ENCODE data around the gene ACTL9.

ACTL9 gene

DNA sequence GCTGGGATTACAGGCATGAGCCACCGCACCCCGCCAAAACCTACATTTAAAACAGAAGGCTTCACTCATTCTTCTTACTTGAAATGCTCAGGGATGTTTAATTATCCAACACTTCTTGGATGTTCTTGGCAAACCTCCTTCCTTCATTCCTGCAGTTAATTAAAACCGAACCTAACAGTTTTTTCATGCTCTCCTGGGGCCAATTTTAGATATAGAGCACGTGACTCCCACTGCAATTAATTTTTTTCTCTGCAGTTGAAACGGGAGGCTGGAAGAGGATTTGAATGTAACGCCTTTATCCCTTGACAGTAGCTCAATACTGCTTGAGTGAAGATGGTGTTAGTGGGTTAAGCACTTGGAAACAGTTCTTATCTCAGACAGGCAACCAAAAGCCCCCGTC lies 4.6 kb upstream of the ACTL9 start:
- H3K79me2 ChIP-seq (ENCODE audit: insufficient read depth, low read depth) = no peaks in the 10 kb centered on the region
- H3K9ac ChIP-seq = no peak overlapping the region
- H3K4me3 ChIP-seq (IDR thresholded peaks at IDR 0.05; ENCODE audit: insufficient read depth, low read depth, low read length) = no peak overlapping the region
- no peak overlapping the region for H3K4me2 ChIP-seq
- H2AFZ ChIP-seq (ENCODE audit: low read depth) = no peak overlapping the region
- no peaks in the 10 kb centered on the region; the same call in 1 of the 2 replicates for H3K27me3 ChIP-seq (ENCODE audit: insufficient read depth, low read depth)
- H4K20me1 ChIP-seq (ENCODE audit: insufficient read depth) = no peaks in the 10 kb centered on the region
- no peaks in the 10 kb centered on the region for H3K4me1 ChIP-seq (ENCODE audit: low read depth, poor library complexity, severe bottlenecking)
- H3K27ac ChIP-seq = no peak overlapping the region
- TF ChIP-seq, protein P1, sequence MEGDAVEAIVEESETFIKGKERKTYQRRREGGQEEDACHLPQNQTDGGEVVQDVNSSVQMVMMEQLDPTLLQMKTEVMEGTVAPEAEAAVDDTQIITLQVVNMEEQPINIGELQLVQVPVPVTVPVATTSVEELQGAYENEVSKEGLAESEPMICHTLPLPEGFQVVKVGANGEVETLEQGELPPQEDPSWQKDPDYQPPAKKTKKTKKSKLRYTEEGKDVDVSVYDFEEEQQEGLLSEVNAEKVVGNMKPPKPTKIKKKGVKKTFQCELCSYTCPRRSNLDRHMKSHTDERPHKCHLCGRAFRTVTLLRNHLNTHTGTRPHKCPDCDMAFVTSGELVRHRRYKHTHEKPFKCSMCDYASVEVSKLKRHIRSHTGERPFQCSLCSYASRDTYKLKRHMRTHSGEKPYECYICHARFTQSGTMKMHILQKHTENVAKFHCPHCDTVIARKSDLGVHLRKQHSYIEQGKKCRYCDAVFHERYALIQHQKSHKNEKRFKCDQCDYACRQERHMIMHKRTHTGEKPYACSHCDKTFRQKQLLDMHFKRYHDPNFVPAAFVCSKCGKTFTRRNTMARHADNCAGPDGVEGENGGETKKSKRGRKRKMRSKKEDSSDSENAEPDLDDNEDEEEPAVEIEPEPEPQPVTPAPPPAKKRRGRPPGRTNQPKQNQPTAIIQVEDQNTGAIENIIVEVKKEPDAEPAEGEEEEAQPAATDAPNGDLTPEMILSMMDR (conservative IDR thresholded peaks at IDR 0.05; ENCODE audit: low read depth, low read length) = no peak
- no peaks in the 10 kb centered on the region for H3K36me3 ChIP-seq (ENCODE audit: insufficient read depth)

GRCh38 chr19:8702350-8702749 lies 3.8 kb upstream of the ACTL9 start:
- Histone ChIP-seq H3K4me2 (no peak overlapping the region), H3K27me3 (ENCODE audit: insufficient read depth, low read depth) (no peaks in the 10 kb centered on the region; the same call in 1 of the 2 replicates), H3K79me2 (ENCODE audit: insufficient read depth, low read depth) (no peaks in the 10 kb centered on the region), H3K36me3 (ENCODE audit: insufficient read depth) (no peaks in the 10 kb centered on the region), H4K20me1 (ENCODE audit: insufficient read depth) (no peaks in the 10 kb centered on the region), H3K4me1 (ENCODE audit: low read depth, poor library complexity, severe bottlenecking) (no peaks in the 10 kb centered on the region), H3K9ac (no peak overlapping the region), H2AFZ (ENCODE audit: low read depth) (no peak overlapping the region), H3K27ac (no peak overlapping the region), H3K4me3 (IDR thresholded peaks at IDR 0.05; ENCODE audit: insufficient read depth, low read depth, low read length) (no peak overlapping the region)
- TF ChIP-seq, protein P1 (conservative IDR thresholded peaks at IDR 0.05; ENCODE audit: low read depth, low read length) = no peak

GRCh38 chr19:8700956-8701355 lies 2.4 kb upstream of the ACTL9 start:
- Histone ChIP-seq H3K4me2 (no peak overlapping the region), H2AFZ (ENCODE audit: low read depth) (no peak overlapping the region), H3K27ac (no peak overlapping the region), H3K36me3 (ENCODE audit: insufficient read depth) (no peaks in the 10 kb centered on the region), H3K4me1 (ENCODE audit: low read depth, poor library complexity, severe bottlenecking) (no peaks in the 10 kb centered on the region), H3K27me3 (ENCODE audit: insufficient read depth, low read depth) (no peaks in the 10 kb centered on the region; the same call in 1 of the 2 replicates), H4K20me1 (ENCODE audit: insufficient read depth) (no peaks in the 10 kb centered on the region), H3K4me3 (IDR thresholded peaks at IDR 0.05; ENCODE audit: insufficient read depth, low read depth, low read length) (no peak overlapping the region), H3K9ac (no peak overlapping the region), H3K79me2 (ENCODE audit: insufficient read depth, low read depth) (no peaks in the 10 kb centered on the region)
- TF ChIP-seq, protein P1 (conservative IDR thresholded peaks at IDR 0.05; ENCODE audit: low read depth, low read length) = no peak

DNA sequence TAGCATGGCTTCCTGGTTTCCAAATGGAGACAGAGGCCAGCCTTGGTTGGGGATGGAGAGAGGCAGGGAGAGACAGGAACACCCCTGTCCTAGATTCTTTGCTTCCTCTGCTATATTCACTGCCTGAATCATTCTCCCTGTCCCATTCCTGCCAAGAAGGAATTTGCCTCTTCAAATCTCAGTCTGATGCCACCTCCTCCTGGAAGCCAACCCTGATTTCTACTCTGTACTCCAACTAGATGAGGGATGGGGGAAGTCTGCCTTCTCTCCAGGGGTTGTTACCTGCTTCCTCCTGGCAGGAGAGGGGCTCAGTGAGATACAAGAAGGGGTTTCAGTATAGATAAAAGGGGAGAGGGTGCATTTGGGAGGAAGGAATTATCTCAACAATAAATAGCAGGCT lies 1.3 kb upstream of the ACTL9 start:
- Histone ChIP-seq H3K79me2 (ENCODE audit: insufficient read depth, low read depth) (no peaks in the 10 kb centered on the region), H3K4me3 (IDR thresholded peaks at IDR 0.05; ENCODE audit: insufficient read depth, low read depth, low read length) (no peak overlapping the region), H2AFZ (ENCODE audit: low read depth) (no peak overlapping the region), H3K4me1 (ENCODE audit: low read depth, poor library complexity, severe bottlenecking) (no peaks in the 10 kb centered on the region), H3K36me3 (ENCODE audit: insufficient read depth) (no peaks in the 10 kb centered on the region), H3K27me3 (ENCODE audit: insufficient read depth, low read depth) (no peaks in the 10 kb centered on the region; the same call in 1 of the 2 replicates), H3K27ac (no peak overlapping the region), H4K20me1 (ENCODE audit: insufficient read depth) (no peaks in the 10 kb centered on the region), H3K9ac (no peak overlapping the region), H3K4me2 (no peak overlapping the region)
- TF ChIP-seq, protein P1 (conservative IDR thresholded peaks at IDR 0.05; ENCODE audit: low read depth, low read length) = no peak

All from KMS-11 (cell line).